Mucosa of descending colon (tissue), 3 donors: Measurements from ENCODE around the gene ZBTB20. TPM values are rescaled to one million over a fixed set of nuclear protein-coding genes. Genes with fewer than 3 reads are reported as not detected.

ENCODE experiments used
- ATAC-seq: fragments of 200-7000 bp; cut with Tn5 transposase; one replicate; pipeline ENCODE4 v1.9.1; 2020; ENCODE audit warnings: mild to moderate bottlenecking, moderate library complexity
- DNase-seq, 3 donors: peaks; one replicate each; pipeline ENCODE4 v3.0.0-alpha.2; 2020
- H3K36me3 ChIP-seq: fragments of 200-600 bp; one replicate; pipeline ENCODE4 v1.8.0; 2021; ENCODE audit warnings: low read depth, mild to moderate bottlenecking
- H3K4me1 ChIP-seq: fragments of 200-600 bp; one replicate; pipeline ENCODE4 v1.8.0; 2021; ENCODE audit warnings: low read depth, mild to moderate bottlenecking
- H3K4me3 ChIP-seq: fragments of 200-600 bp; one replicate; pipeline ENCODE4 v1.8.0; 2021; ENCODE audit warnings: mild to moderate bottlenecking
- H3K9me3 ChIP-seq: fragments of 200-600 bp; one replicate; pipeline ENCODE4 v1.8.0; 2021; ENCODE audit warnings: mild to moderate bottlenecking
- CTCF ChIP-seq: fragments of 200-600 bp; IDR thresholded peaks from one replicate; pipeline ENCODE4 v1.8.0; 2022; ENCODE audit warnings: antibody characterized with exemption, mild to moderate bottlenecking
- intact Hi-C, 2 donors: fragments of 100-400 bp; cut with DNase I in 1 of 2; cut with micrococcal nuclease in 1 of 2; formaldehyde crosslinking; loops; one replicate each; pipeline versions ENCODE4 v1.11.0 to v1.11.1; 2022; cut with DNase I, micrococcal nuclease
- total RNA-seq, 3 donors: library from RNA; stranded (reverse); fragmentation: NEBNext Ultra II Directional in 2 of 3; extraction: Animal tissue kit (Norgen Biotek cat#: 25700) in 2 of 3; gene quantifications; one replicate each; pipeline versions ENCODE4 v1.2.1 to v1.2.4, GENCODE V29; 2021 to 2023
- donor health status: DM: no; HTN: no; CAD: no; lungs with moderate emphysema.
- donor health status: DM: no; HTN: no; CAD: no.
- donor health status: DM: no; HTN: yes; CAD: no.

ZBTB20 gene
- total RNA-seq, 3 donors from 2014 or later = 30.6 to 85.6 (median 37.3) TPM

GRCh38 chr3:114624571-114625181 is 522.4 kb downstream of the ZBTB20 start:
- TF ChIP-seq CTCF = no peak
- Histone ChIP-seq H3K4me1 (peaks cover 4% of the 10 kb centered on the region), H3K36me3 (no peaks in the 10 kb centered on the region), H3K9me3 (no peaks in the 10 kb centered on the region), H3K4me3 (no peak overlapping the region)
- DNase-seq (peak; percentile 62 to 83 (median 71)), ATAC-seq (peak; percentile 87)
- intact Hi-C loops = no loop called here

- Histone ChIP-seq H3K4me3 (no peak overlapping the region), H3K9me3 (no peaks in the 10 kb centered on the region), H3K36me3 (no peaks in the 10 kb centered on the region), H3K4me1 (peaks cover 4% of the 10 kb centered on the region)
- TF ChIP-seq CTCF = no peak
- ATAC-seq (peak; percentile 60), DNase-seq (peak in 1 of 3 donors; percentile 25)
- intact Hi-C loops = no loop called here
These were observed 523.0 kb downstream of the ZBTB20 start for GRCh38 chr3:114624047-114624445.

- Histone ChIP-seq H3K4me3 (no peak overlapping the region), H3K4me1 (peaks cover 4% of the 10 kb centered on the region)
- DNase-seq = no peak
These were observed 523.6 kb downstream of the ZBTB20 start for GRCh38 chr3:114623420-114624046.

GRCh38 chr3:114622001-114622400 is 525.1 kb downstream of the ZBTB20 start:
- intact Hi-C loops = no loop called here
- H3K4me3 ChIP-seq = no peak overlapping the region
- ATAC-seq (no peak), DNase-seq (no peak)
- no peaks in the 10 kb centered on the region for H3K9me3 ChIP-seq
- peaks cover 4% of the 10 kb centered on the region for H3K4me1 ChIP-seq
- TF ChIP-seq CTCF = no peak
- no peaks in the 10 kb centered on the region for H3K36me3 ChIP-seq

More at GRCh38 chr3:114623420-114624046, 523.6 kb downstream of the ZBTB20 start:
- no peak for ATAC-seq
- H3K9me3 ChIP-seq = no peaks in the 10 kb centered on the region
- H3K36me3 ChIP-seq = no peaks in the 10 kb centered on the region
- intact Hi-C loops = no loop called here
- TF ChIP-seq CTCF = no peak

- Histone ChIP-seq H3K9me3 (no peaks in the 10 kb centered on the region), H3K4me1 (peaks cover 4% of the 10 kb centered on the region), H3K36me3 (no peaks in the 10 kb centered on the region), H3K4me3 (no peak overlapping the region)
- intact Hi-C loops = no loop called here
- TF ChIP-seq CTCF = no peak
- no peak for DNase-seq
- ATAC-seq = no peak
These were observed 527.3 kb downstream of the ZBTB20 start for GRCh38 chr3:114619771-114620170.
